NB4 (cell line): Measurements from ENCODE around the gene GM2A.

ENCODE experiments used
- MAX ChIP-seq: IDR thresholded peaks from 2 replicates; pipeline ENCODE4 v1.6.1; 2011; ENCODE audit warnings: low read depth, low read length
- MYC ChIP-seq: IDR thresholded peaks from 2 replicates; pipeline ENCODE4 v1.6.1; 2011; ENCODE audit warnings: low read depth, low read length
- POLR2A ChIP-seq: IDR thresholded peaks from 2 replicates; pipeline ENCODE4 v1.6.1; 2011; ENCODE audit warnings: mild to moderate bottlenecking; ENCODE audit not compliant: insufficient read length; ENCODE audit errors: extremely low read depth
- TF ChIP-seq, protein P1 (sequence below): IDR thresholded peaks from one replicate; pipeline ENCODE4 v1.5.1; 2012; ENCODE audit warnings: low read depth, low read length

GRCh38 chr5:151286246-151286645 is 33.3 kb downstream of the GM2A start:
- TF ChIP-seq, protein P1, sequence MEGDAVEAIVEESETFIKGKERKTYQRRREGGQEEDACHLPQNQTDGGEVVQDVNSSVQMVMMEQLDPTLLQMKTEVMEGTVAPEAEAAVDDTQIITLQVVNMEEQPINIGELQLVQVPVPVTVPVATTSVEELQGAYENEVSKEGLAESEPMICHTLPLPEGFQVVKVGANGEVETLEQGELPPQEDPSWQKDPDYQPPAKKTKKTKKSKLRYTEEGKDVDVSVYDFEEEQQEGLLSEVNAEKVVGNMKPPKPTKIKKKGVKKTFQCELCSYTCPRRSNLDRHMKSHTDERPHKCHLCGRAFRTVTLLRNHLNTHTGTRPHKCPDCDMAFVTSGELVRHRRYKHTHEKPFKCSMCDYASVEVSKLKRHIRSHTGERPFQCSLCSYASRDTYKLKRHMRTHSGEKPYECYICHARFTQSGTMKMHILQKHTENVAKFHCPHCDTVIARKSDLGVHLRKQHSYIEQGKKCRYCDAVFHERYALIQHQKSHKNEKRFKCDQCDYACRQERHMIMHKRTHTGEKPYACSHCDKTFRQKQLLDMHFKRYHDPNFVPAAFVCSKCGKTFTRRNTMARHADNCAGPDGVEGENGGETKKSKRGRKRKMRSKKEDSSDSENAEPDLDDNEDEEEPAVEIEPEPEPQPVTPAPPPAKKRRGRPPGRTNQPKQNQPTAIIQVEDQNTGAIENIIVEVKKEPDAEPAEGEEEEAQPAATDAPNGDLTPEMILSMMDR, result no peak
- no peak for TF ChIP-seq MAX
- TF ChIP-seq POLR2A, result no peak
- TF ChIP-seq MYC, result no peak
